ENCODE results near the gene KCNMA1. TPM values are rescaled to one million over a fixed set of nuclear protein-coding genes. Genes with fewer than 3 reads are reported as not detected.

KCNMA1 gene
- total and polyA plus RNA-seq, 2 donors from 2014 or later = 4.2 to 8.9 TPM

GRCh38 chr10:77305650-77306632 is 331.7 kb downstream of the KCNMA1 start:
- H3K4me1 ChIP-seq (ENCODE audit: control insufficient read depth in 2 of 3, insufficient read depth in 2 of 3, low read depth in 1 of 3, low read length in 3 of 3) = no peaks in the 10 kb centered on the region
- H3K36me3 ChIP-seq (ENCODE audit: control insufficient read depth in 2 of 3, insufficient read depth in 3 of 3, low read length in 3 of 3) = no peaks in the 10 kb centered on the region
- FAIRE-seq (no peak), DNase-seq (peak in 1 of 5 donors; percentile 66)
- H3K27me3 ChIP-seq (ENCODE audit: control insufficient read depth, insufficient read depth, low read length) = no peaks in the 10 kb centered on the region
- H3K4me3 ChIP-seq (ENCODE audit: low read length in 3 of 3) = no peak overlapping the region
- no peaks in the 10 kb centered on the region for H3K9me3 ChIP-seq (ENCODE audit: control insufficient read depth in 2 of 3, insufficient read depth in 1 of 3, low read length in 3 of 3)
- H3K9ac ChIP-seq (ENCODE audit: low read length in 3 of 3) = no peak overlapping the region
- intact Hi-C loops (cut with DNase I) = no loop called here
- no peak overlapping the region for H3K27ac ChIP-seq (ENCODE audit: low read depth in 2 of 2, low read length in 2 of 2)
- TF ChIP-seq CTCF (IDR thresholded peaks at IDR 0.05; ENCODE audit: borderline replicate concordance, extremely low read depth, insufficient read depth) = no peak

DNA sequence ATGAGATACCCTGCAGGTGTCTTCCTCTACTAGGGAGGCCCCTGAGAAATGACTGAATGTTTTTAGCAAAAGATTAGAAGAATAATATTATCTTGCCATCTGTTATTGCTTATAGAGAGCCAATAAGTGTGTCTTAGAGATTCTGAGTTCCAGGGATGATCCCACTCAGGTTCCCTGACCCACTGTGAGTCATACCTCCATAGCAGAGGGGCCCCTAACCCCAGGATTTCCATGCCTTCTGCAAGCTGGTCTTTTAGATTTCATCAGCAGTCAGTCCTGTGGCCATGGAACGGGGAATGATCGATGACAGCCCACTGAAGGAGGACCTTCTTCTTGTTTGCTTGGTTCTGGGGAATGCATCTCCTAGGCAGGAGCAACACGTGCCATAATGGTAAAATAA is 333.4 kb downstream of the KCNMA1 start:
- intact Hi-C loops (cut with DNase I) = no loop called here
- H3K36me3 ChIP-seq (ENCODE audit: control insufficient read depth in 2 of 3, insufficient read depth in 3 of 3, low read length in 3 of 3) = no peaks in the 10 kb centered on the region
- FAIRE-seq = no peak

GRCh38 chr10:77301305-77301730 is 336.3 kb downstream of the KCNMA1 start:
- no peak overlapping the region for H3K4me3 ChIP-seq (ENCODE audit: low read length in 3 of 3)
- no peaks in the 10 kb centered on the region for H3K36me3 ChIP-seq (ENCODE audit: control insufficient read depth in 2 of 3, insufficient read depth in 3 of 3, low read length in 3 of 3)
- TF ChIP-seq CTCF (IDR thresholded peaks at IDR 0.05; ENCODE audit: borderline replicate concordance, extremely low read depth, insufficient read depth) = no peak
- no peak for FAIRE-seq
- H3K4me1 ChIP-seq (ENCODE audit: control insufficient read depth in 2 of 3, insufficient read depth in 2 of 3, low read depth in 1 of 3, low read length in 3 of 3) = no peaks in the 10 kb centered on the region
- H3K27me3 ChIP-seq (ENCODE audit: control insufficient read depth, insufficient read depth, low read length) = no peaks in the 10 kb centered on the region
- intact Hi-C loops (cut with DNase I) = no loop called here
- no peak overlapping the region for H3K9ac ChIP-seq (ENCODE audit: low read length in 3 of 3)
- H3K9me3 ChIP-seq (ENCODE audit: control insufficient read depth in 2 of 3, insufficient read depth in 1 of 3, low read length in 3 of 3) = no peaks in the 10 kb centered on the region
- no peak for DNase-seq
- no peak overlapping the region for H3K27ac ChIP-seq (ENCODE audit: low read depth in 2 of 2, low read length in 2 of 2)

More for the DNA sequence above, 333.4 kb downstream of the KCNMA1 start:
- no peak overlapping the region for H3K27ac ChIP-seq (ENCODE audit: low read depth in 2 of 2, low read length in 2 of 2)
- H3K9me3 ChIP-seq (ENCODE audit: control insufficient read depth in 2 of 3, insufficient read depth in 1 of 3, low read length in 3 of 3) = no peaks in the 10 kb centered on the region
- H3K27me3 ChIP-seq (ENCODE audit: control insufficient read depth, insufficient read depth, low read length) = no peaks in the 10 kb centered on the region
- H3K4me1 ChIP-seq (ENCODE audit: control insufficient read depth in 2 of 3, insufficient read depth in 2 of 3, low read depth in 1 of 3, low read length in 3 of 3) = no peaks in the 10 kb centered on the region
- TF ChIP-seq CTCF (IDR thresholded peaks at IDR 0.05; ENCODE audit: borderline replicate concordance, extremely low read depth, insufficient read depth) = no peak
- H3K4me3 ChIP-seq (ENCODE audit: low read length in 3 of 3) = no peak overlapping the region
- H3K9ac ChIP-seq (ENCODE audit: low read length in 3 of 3) = no peak overlapping the region
- no peak for DNase-seq

Measured in kidney (tissue), 14 donors.